Left lung (tissue), 10 donors: Measurements from ENCODE around the gene SSRP1. TPM values are rescaled to one million over a fixed set of nuclear protein-coding genes. Genes with fewer than 3 reads are reported as not detected.

Experiments
- ATAC-seq: fragments of 200-7000 bp; cut with Tn5 transposase; one replicate; pipeline ENCODE4 v1.9.1; 2020; ENCODE audit warnings: moderate library complexity
- DNase-seq, 4 donors: peaks; one replicate each; pipeline ENCODE4 v3.0.0-alpha.2; 2013 to 2020
- H3K27ac ChIP-seq, 2 donors: fragments of 200-600 bp; sonication (generic) in 1 of 2; one replicate each; pipeline versions ENCODE4 v1.5.0 to v1.8.0; 2020 to 2021
- H3K27me3 ChIP-seq, 2 donors: fragments of 200-600 bp; sonication (generic) in 1 of 2; one replicate each; pipeline versions ENCODE4 v1.5.0 to v1.8.0; 2020 to 2021
- H3K36me3 ChIP-seq, 2 donors: fragments of 200-600 bp; sonication (generic) in 1 of 2; one replicate each; pipeline versions ENCODE4 v1.5.0 to v1.8.0; 2020 to 2021
- H3K4me1 ChIP-seq, 2 donors: fragments of 200-600 bp; one replicate each; pipeline ENCODE4 v1.8.0; 2021
- H3K4me3 ChIP-seq, 2 donors: fragments of 200-600 bp; sonication (generic) in 1 of 2; one replicate each; pipeline versions ENCODE4 v1.5.0 to v1.8.0; 2020 to 2021; ENCODE audit warnings: mild to moderate bottlenecking in 1 of 2
- H3K9me3 ChIP-seq, 2 donors: fragments of 200-600 bp; sonication (generic) in 1 of 2; one replicate each; pipeline versions ENCODE4 v1.5.0 to v1.8.0; 2020 to 2021
- intact Hi-C, 2 donors: fragments of 100-400 bp; cut with DNase I; formaldehyde crosslinking; loops; one replicate each; pipeline versions ENCODE4 v1.11.2 to v1.14.2; 2022
- polyA plus RNA-seq, 6 donors: library from polyadenylated mRNA; unstranded; fragments of 120-200 nt; gene quantifications; one replicate each; pipeline ENCODE4 v1.2.1, GENCODE V29; 2013; ENCODE audit not compliant: insufficient read length in 6 of 6
- total RNA-seq, 2 donors: library from RNA; stranded (reverse); fragmentation: NEBNext Ultra II Directional; extraction: Animal tissue kit (Norgen Biotek cat#: 25700); gene quantifications; one replicate each; pipeline ENCODE4 v1.2.1, GENCODE V29; 2021
- TF ChIP-seq, protein P1 (sequence below), 2 donors: fragments of 200-600 bp; sonication (generic) in 1 of 2; IDR thresholded peaks; one replicate each; pipeline versions ENCODE4 v1.5.0 to v1.8.0; 2021; ENCODE audit warnings: antibody characterized with exemption in 2 of 2
- donor health status: DM: no; HTN: yes; CAD: no.
- donor health status: DM: no; HTN: no; CAD: no.

Gene SSRP1
- total and polyA plus RNA-seq, 8 donors: 57.3 to 208 (median 179) TPM

DNA sequence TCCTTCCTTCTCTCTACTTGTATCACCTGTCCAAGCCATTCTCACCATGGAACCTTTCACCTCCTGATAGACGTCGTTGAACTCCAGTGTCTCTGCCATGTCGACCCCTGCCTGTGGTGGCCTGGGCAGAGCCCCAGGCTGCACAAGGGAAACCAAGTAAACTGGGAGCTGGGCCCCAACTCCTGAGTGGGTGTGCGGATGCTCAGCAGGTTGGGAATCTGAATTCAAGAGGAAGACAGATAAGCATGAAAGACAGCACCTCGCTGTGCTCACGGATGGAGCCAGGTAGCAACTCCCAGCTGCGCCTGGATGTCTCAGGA, 709 bp downstream of the SSRP1 start:
- ATAC-seq (no peak), DNase-seq (no peak)
- TF ChIP-seq, protein P1, sequence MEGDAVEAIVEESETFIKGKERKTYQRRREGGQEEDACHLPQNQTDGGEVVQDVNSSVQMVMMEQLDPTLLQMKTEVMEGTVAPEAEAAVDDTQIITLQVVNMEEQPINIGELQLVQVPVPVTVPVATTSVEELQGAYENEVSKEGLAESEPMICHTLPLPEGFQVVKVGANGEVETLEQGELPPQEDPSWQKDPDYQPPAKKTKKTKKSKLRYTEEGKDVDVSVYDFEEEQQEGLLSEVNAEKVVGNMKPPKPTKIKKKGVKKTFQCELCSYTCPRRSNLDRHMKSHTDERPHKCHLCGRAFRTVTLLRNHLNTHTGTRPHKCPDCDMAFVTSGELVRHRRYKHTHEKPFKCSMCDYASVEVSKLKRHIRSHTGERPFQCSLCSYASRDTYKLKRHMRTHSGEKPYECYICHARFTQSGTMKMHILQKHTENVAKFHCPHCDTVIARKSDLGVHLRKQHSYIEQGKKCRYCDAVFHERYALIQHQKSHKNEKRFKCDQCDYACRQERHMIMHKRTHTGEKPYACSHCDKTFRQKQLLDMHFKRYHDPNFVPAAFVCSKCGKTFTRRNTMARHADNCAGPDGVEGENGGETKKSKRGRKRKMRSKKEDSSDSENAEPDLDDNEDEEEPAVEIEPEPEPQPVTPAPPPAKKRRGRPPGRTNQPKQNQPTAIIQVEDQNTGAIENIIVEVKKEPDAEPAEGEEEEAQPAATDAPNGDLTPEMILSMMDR (IDR thresholded peaks at IDR 0.05): no peak
- intact Hi-C loops: no loop called here
- Histone ChIP-seq H3K4me3 (peak overlapping the region; percentile 64 to 76), H3K27me3 (no peaks in the 10 kb centered on the region), H3K4me1 (peaks cover 9 to 25% of the 10 kb centered on the region in 2 donors), H3K9me3 (no peaks in the 10 kb centered on the region), H3K27ac (peak overlapping the region; percentile 76 to 84), H3K36me3 (peaks cover 0 to 39% of the 10 kb centered on the region in 2 donors)

DNA sequence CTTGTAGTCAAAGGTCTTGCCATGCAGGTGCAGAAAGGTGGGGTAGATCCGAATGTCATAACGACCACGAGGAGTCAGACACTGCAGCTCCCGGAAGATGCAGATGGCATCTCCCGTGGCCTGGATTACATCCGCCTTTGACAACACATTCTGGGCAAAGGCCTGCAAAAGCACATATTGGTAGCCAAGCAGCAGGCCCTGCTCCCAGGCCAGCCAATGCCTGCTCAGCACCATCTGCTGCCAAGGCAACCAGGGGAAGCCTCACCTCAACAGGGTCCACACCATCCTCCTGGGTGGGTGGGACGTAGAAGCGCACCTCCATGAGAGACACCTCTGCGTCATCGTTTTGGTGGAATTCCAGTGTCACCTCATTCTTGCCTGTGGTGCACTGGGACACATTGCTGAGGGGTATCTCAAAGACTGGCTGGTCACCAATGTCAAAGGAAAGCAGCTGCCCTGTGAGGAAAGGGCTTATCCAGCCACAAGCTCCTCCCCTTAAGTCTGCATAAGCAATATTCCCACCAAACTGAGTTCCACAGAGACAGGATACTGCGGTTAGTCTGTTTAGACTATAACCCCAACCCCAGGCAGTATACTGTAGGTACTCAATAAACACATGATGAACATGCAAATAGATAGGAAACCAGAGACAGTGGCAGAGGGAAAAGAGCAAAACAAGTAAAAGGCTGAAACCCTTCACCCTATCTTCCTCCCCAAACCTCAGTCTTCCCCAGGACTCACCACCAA, 2.8 kb downstream of the SSRP1 start:
- ATAC-seq: no peak
- Histone ChIP-seq H3K4me3 (no peak overlapping the region), H3K27ac (no peak overlapping the region), H3K9me3 (no peaks in the 10 kb centered on the region), H3K4me1 (peaks cover 9 to 25% of the 10 kb centered on the region in 2 donors), H3K36me3 (peaks cover 0 to 61% of the 10 kb centered on the region in 2 donors), H3K27me3 (no peaks in the 10 kb centered on the region)
- no peak for DNase-seq
- TF ChIP-seq, protein P1 (IDR thresholded peaks at IDR 0.05): no peak
- intact Hi-C loops: no loop called here

DNA sequence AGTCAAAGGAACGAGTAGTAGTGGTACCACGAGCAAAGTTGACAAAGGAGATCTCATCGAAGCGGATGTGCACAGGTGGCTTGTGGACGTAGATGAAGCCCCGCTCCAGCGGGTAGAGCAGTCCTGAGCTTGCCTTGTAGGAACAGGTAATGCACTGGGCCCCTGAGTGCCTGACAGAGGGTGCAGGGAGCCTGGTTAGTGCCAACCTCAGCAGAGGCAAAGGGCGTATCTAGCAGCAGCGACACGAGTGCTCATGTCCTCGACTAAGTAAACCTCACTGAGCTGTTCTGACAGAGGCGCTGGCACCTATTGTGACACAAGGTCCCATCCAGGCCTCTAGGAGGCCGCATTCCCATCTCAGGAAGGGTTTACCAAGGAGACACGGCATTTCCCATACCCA, 4.0 kb downstream of the SSRP1 start:
- ATAC-seq (no peak), DNase-seq (no peak)
- Histone ChIP-seq H3K27ac (no peak overlapping the region), H3K4me1 (peaks cover 9 to 28% of the 10 kb centered on the region in 2 donors), H3K9me3 (no peaks in the 10 kb centered on the region), H3K36me3 (peaks cover 0 to 72% of the 10 kb centered on the region in 2 donors), H3K27me3 (no peaks in the 10 kb centered on the region), H3K4me3 (no peak overlapping the region)
- TF ChIP-seq, protein P1 (IDR thresholded peaks at IDR 0.05): no peak
- intact Hi-C loops: no loop called here

DNA sequence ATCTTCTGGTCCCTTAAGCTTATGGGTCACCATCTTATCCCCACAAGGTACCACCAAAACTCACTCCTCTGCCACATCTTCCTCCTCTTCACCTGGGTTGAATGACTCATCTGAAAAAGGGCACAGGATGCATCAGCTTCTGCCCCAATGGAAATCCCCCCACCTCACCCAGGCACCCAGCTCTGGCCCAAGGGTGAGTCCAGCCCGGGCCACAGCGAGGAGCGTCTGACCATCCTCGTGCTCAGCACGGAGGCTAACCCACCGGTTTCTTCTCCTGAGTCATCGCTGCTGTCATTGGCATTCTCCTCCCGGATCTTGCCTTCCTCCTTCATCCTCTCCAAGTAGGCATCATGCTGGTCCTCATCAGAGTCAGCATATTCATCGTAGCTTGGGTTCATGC, 5.7 kb downstream of the SSRP1 start:
- ATAC-seq (no peak), DNase-seq (no peak)
- no peak overlapping the region for H3K4me3 ChIP-seq
- intact Hi-C loops: no loop called here
- H3K9me3 ChIP-seq: no peaks in the 10 kb centered on the region
- H3K4me1 ChIP-seq: peaks cover 19 to 34% of the 10 kb centered on the region in 2 donors
- H3K36me3 ChIP-seq: peaks cover 0 to 80% of the 10 kb centered on the region in 2 donors
- H3K27ac ChIP-seq: no peak overlapping the region
- TF ChIP-seq, protein P1 (IDR thresholded peaks at IDR 0.05): no peak
- no peaks in the 10 kb centered on the region for H3K27me3 ChIP-seq

DNA sequence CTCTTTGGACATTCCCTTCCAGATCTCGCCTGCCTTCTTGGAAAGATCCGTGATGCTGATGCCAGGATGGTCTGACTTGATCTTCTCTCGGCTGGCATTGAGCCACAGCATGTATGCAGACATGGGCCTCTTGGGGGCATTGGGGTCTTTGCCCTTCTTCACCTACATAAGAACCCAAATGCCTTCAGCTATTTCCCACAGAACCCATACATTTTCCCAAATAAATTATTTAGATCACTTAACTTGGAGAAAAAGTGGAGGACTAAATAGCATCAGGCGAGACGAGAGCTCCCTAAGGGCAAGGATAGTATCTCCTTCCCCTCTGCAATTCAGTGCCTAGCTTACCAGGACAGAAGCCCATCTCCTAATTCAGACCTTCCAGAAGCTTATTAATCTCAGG, 8.0 kb downstream of the SSRP1 start:
- Histone ChIP-seq H3K4me1 (peaks cover 17 to 36% of the 10 kb centered on the region in 2 donors), H3K27ac (no peak overlapping the region)
- intact Hi-C loops: no loop called here

More for the DNA sequence above, 8.0 kb downstream of the SSRP1 start:
- Histone ChIP-seq H3K27me3 (no peaks in the 10 kb centered on the region), H3K4me3 (no peak overlapping the region), H3K36me3 (peaks cover 0 to 68% of the 10 kb centered on the region in 2 donors), H3K9me3 (no peaks in the 10 kb centered on the region)
- DNase-seq (no peak), ATAC-seq (no peak)
- TF ChIP-seq, protein P1 (IDR thresholded peaks at IDR 0.05): no peak
